GM21619 (cell line): ENCODE measurements around the gene KRT74.

Experiments
- ATAC-seq: cut with Tn5 transposase; IDR thresholded peaks from one replicate; pipeline ENCODE4 v1.9.1; 2021; ENCODE audit not compliant: unreplicated experiment

Gene KRT74

GRCh38 chr12:52575948-52576347 is 2.3 kb upstream of the KRT74 start:
- ATAC-seq: no peak

DNA sequence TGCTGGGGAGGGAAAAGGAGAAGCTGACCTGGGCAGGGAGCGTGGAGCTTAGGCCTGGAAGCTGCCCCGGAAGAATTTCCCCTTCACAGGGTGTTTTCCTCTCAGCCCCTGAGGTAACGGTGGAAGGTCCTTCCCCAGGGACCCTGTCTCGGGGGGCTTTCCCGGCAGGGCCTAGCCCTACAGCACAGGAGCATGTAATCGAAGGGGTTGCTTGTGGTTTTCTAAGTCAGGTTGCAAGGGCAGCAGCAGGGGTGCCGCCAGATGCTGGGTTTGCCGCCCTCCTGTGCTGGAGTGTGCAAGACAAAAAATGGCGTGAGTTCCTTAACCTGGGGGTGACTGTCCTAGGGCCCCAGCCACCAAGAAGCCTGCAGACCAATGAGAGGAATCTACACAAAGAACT is 1.6 kb upstream of the KRT74 start:
- ATAC-seq: no peak

DNA sequence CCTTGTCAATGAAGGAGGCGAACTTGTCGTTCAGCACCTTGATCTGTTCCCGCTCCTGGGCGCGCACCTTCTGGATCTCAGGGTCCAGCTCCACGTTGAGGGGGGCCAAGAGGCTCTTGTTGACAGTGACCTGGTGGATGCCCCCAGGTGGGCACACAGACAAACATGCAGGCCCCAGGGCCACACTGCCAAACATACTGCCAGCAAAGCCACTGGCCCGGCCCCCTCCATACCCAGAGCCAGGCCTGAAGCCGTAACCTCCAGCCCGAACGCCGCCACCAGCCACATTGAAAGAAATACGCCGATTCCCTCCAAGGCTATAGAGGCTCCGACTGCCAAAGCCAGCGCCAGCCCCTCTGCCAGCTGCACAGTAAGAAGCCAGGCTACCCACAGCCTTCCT is 337 bp downstream of the KRT74 start:
- no peak for ATAC-seq

DNA sequence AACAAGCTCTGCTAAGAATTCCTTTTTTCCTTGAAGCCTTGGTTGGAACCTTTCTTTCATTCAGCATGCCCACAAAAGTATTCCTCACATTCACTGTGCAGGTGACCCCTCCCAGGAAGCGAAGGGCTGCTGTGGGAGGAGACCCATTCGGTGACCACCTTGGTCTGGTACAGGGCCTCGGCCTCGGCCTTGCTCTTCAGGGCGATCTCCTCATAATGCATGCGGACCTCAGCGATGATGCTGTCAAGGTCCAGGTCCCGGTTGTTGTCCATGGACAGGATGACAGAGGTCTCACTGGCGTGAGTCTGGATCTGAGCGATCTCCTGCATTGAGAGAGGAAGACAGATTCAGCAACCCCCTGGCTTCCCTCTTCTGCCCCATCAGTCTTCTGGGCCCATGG is 3.1 kb downstream of the KRT74 start:
- no peak for ATAC-seq

DNA sequence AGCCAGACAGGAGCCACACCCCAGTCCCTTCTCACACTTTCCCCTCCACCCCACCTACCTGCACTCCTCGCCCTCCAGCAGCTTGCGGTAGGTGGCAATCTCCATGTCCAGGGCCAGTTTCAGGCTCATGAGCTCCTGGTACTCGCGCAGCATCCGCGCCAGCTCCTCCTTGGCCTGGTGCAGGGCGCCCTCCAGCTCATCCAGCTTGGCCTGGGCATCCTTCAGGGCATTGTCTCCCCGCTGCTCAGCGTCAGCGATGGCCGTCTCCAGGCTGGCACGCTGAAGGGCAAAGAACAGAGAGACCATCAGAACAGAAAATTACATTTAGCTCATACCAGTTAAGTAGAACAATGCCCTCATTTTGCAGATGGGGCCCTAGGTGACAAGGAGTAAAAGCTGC is 5.5 kb downstream of the KRT74 start:
- ATAC-seq: no peak

DNA sequence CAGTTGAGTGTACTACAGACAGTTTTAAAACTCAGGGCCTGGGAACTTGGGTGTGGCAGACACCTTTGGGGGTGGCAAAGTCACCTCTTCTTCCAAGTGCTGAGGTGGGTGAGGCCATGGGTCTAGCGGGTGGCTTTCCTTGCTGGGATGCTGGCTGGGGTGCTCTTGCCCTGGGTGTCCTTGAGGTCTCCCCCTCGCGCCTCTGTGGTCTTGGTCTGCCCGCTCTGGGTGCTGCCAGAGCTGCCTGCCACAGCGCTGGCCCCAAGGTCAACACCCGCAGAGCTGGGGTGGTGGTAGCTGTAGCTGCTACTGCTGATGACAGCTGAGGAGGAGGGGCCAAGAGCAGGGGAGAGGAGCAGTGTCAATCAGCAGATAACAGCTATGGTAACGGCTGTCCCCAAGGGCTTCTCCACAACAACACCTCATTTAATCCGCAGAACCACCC is 6.8 kb downstream of the KRT74 start:
- no peak for ATAC-seq

- no peak for ATAC-seq
These were observed 9.1 kb downstream of the KRT74 start for GRCh38 chr12:52564582-52564981.

- ATAC-seq: no peak
These were observed 11.7 kb downstream of the KRT74 start for GRCh38 chr12:52561880-52562449.

GRCh38 chr12:52559979-52560378 is 13.7 kb downstream of the KRT74 start:
- no peak for ATAC-seq

- ATAC-seq: no peak
These were observed 14.7 kb downstream of the KRT74 start for GRCh38 chr12:52558781-52559445.

DNA sequence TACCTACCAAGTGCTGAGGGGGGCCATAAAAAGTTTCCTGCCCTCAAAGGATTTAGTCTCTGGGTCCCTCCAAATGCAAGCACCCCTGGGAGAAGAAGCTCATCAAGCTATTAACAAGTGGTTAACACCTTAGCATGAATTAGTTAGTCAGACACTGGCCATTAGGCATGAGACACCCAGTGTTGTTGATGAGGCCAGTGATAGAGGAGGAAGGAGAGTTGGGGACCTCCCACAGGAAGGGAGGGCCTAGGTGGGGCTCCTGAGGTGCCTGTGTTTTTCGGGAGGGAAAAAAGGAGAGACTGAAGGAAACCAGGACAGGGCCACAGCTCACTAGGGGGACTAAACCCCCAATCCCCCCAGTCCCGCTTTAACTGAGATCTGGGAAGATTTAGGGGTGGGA is 16.2 kb downstream of the KRT74 start:
- ATAC-seq: no peak

GRCh38 chr12:52555577-52555976 is 18.1 kb downstream of the KRT74 start:
- ATAC-seq: no peak

GRCh38 chr12:52552681-52553195 is 20.9 kb downstream of the KRT74 start, which contains the start of gene KRT71:
Gene KRT71 (minus strand): TSS chr12:52553145. CDS start chr12:52553077, 68 bp downstream.
- no peak for ATAC-seq

- ATAC-seq: no peak
These were observed 21.6 kb downstream of the KRT74 start for GRCh38 chr12:52552055-52552454.

GRCh38 chr12:52551216-52551865 is 22.3 kb downstream of the KRT74 start:
- ATAC-seq: no peak

DNA sequence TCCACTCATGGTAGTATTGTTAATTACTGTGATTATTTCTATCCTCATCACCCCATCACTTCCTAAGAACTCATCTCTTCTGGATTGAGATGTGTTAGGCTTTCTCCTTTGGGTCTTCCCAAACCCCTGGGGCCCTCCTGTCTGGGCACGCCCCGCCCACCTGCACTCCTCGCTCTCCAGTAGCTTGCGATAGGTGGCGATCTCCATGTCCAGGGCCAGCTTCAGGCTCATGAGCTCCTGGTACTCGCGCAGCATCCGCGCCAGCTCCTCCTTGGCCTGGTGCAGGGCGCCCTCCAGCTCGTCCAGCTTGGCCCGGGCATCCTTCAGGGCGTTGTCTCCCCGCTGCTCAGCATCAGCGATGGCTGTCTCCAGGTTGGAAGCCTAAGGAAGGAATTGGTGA is 27.5 kb downstream of the KRT74 start:
- no peak for ATAC-seq

- ATAC-seq: no peak
These were observed 29.4 kb downstream of the KRT74 start for GRCh38 chr12:52543985-52544883.

DNA sequence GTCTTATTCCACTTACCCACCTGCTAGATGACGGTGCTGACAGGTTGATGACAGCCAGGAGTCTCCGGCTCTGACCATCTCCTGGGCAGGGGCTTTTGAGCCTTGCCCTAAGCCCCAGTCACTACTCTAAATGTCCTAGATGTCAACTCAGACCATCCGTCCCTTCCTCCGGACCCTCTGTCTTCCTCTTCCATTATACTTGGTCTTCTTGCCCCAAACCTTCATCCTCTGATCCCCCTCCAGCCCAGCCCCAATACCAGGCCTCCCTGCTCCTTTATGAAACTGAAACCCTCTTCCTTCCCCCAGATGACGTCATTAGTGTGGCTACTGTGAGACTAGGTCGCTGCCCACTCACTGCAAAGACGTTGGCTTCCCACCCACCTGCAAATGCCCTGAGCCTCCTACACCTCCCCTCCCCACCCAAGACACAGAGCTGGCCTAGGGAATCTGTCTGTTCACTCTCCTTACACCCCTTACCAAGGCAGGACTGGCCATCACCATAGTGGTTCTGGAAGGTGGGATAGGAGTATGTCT is 30.8 kb downstream of the KRT74 start:
- no peak for ATAC-seq

DNA sequence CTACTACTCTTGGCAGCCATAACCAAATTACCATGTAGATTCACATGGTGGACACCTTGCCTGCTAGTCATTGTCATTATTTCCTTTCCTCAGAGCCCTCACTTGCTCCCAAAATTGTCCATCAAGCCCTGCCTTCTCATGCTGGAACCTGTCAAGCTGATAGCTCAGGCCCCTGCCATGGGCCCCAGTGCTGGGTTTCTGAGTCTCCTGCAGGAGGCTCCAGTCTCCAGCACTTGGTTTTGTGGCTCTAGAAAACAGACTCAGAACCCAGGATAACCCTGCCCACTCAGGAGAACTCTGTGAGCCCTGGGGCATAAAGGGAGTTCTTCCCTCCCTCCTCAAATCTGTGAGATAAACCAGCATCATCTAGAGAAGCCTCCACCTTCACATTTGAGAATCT is 31.5 kb downstream of the KRT74 start:
- no peak for ATAC-seq

DNA sequence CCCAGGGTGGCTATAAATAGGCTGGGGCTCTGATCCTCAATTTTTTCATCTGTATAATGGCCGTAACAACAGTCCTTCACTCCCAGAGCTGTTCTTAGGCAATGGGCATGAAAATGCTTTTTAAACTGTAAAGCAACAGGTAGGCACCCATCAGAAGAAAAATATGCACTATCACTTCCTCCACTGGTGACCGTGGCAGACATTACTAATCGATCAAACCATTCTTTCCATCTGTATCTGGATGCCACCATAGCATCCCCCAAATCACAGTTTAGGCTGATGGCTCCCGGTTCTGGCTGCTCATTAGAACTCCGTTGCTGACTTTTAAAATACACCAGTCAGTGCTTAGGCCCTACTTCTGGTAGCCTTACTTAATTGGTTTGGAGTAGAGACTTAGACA is 31.9 kb downstream of the KRT74 start:
- no peak for ATAC-seq

GRCh38 chr12:52540531-52540930 is 33.1 kb downstream of the KRT74 start:
- ATAC-seq: no peak
